NCI-H2081 treated with DMSO at 0.1 percent for 48 hours (cell line): ENCODE measurements around the gene TNFRSF17.
A peak's percentile ranks its signal among the peaks of the same experiment; 100 is the strongest.
"Not testable (repeated sequence)": the region's sequence is repeated elsewhere in the genome, so short reads cannot be mapped to it uniquely, and the experiment has no call there.

Source experiments
- DNase-seq: peaks from one replicate; lab custom pipeline; 2025; lab: John Stamatoyannopoulos, UW

TNFRSF17 gene

DNA sequence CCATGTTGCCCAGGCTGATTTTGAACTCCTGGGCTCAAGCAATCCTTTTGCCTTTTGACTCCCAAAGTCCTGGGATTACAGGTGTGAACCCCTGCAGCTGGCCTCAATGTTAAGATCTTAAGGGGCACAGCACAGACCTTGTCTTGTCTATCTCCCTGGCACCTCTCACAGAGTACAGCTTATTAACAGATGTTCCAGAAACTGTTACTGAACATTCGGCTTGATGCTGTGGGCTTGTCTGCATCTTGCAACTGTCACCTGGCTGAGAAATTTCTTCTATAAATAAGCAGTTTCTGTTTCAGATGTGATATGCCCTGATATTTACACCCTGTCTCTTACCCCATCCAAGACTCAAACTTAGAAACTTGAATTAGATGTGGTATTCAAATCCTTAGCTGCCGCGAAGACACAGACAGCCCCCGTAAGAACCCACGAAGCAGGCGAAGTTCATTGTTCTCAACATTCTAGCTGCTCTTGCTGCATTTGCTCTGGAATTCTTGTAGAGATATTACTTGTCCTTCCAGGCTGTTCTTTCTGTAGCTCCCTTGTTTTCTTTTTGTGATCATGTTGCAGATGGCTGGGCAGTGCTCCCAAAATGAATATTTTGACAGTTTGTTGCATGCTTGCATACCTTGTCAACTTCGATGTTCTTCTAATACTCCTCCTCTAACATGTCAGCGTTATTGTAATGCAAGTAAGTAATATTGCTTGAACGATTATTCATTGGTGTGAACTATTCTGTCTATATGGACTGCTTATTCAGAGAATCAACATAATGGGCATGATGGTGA is at the start of gene TNFRSF17:
Gene TNFRSF17, plus strand, starts transcription at position 450 of the 791 bp plus-strand sequence. Its CDS starts 115 bp downstream, at position 565.
- no peak for DNase-seq

DNA sequence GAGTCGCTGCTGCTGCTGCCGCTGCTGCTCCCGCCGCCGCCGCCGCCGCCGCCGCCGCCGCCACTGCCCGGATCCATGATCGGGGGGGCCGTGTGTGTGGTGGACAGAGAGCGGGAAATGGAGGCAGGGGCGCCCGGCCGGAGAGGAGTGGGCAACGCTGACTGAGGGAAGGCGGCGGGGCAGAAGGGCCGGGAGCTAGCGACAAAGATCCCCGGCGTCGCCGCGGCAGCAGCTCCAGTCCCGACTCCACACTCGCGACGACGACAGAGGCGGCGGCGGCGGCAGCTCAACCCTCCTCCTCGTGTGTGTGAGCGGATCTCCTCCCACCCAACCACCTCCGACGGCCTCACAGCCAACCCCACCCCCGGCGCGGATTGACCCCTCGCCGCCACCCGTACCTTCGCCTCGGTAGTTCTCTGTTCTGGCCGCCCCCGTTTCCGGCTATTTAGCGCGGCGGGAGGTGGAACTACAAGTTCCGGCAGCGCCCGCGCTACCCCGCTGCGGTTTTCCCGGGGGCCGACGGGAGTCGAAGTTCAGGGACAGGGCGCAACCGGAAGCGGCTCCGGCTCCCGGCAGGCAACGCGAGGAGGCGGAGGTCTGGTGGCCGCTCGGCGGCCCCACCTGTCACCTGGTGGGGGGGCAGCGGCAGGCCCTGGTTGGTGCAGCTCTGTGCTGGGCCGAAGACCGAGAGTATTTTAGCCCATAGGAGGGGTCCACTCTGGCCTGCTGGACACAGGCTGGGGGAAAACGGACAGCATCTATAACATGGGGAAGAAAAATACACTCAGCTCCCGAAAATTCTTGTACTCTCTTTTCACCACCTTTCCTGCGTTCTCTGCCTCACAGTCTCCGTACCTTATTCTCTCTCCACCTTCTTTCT is 49.1 kb upstream of the TNFRSF17 start, which contains the start of gene GSPT1:
Gene GSPT1, minus strand, starts transcription at position 313 of the 880 bp plus-strand sequence. Its CDS starts 236 bp downstream, at position 77.
- peak; percentile 83 for DNase-seq

DNA sequence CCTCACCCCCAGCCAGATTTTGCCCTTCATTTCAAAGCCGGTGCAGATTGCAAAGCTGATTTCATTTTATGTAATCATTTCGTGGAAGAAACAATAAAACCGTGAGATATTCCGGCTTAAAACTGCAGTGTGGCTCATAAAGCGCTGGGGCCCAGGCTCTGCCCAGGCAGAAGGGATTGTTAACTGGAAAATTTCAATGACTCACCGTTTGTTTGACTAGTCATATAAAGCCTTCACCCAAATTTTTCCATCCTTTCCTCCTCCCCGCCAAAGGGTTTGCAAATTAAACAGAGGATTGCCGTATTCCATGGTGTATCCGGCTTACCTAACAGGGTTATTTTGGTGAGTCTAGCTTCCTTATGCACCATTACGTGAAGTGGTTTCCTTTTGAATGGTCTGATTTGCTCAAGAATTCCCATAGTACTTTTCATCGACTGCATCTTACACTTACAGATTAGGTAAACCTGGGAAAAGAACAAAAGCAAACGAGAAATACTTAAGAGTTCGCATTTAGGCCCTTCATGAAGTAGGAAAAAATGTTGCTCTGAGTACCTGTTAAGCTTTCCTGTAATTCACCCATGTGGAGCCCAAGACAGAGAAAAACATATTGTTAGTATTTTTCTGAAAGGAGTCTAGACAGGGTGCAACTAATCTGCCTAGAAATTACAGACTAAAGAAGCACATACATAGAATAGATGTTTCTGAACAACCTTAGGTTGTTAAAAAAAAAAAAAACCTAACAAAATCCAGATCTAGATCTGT is 48.3 kb upstream of the TNFRSF17 start:
- DNase-seq, result peak; percentile 42

DNA sequence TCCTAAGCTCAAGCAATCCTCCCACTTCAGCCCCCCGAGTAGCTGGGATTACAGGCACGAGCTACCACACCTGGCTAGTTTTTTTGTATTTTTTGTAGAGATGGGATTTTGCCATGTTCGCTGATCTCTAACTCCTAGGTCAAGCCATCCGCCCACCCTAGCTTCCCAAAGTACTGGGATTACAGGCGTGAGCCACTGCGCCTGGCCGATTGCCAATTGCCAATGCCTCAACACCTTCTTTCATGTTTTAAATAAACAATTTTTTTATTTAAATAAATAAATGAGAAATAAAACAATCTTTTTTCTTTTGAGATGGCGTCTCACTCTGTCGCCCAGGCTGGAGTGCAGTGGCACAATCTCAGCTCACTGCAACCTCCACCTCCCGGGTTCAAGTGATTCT is 41.0 kb upstream of the TNFRSF17 start:
- not testable (repeated sequence) for DNase-seq

DNA sequence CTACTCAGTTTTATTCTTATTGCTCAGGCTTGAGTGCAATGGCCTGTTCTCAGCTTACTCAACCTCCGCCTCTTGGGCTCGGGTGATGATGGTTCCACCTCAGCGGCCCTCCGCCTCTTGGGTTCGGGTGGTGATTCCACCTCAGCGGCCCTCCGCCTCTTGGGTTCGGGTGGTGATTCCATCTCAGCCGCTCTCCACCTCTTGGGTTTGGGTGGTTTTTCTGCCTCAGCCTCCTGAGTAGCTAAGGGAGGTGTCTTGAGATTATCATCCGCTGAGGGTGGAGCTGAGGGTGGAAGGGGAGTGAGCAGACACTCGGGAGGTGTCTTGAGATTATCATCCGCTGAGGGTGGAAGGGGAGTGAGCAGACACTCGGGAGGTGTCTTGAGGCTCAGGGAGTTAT is 37.7 kb upstream of the TNFRSF17 start:
- not testable (repeated sequence) for DNase-seq

DNA sequence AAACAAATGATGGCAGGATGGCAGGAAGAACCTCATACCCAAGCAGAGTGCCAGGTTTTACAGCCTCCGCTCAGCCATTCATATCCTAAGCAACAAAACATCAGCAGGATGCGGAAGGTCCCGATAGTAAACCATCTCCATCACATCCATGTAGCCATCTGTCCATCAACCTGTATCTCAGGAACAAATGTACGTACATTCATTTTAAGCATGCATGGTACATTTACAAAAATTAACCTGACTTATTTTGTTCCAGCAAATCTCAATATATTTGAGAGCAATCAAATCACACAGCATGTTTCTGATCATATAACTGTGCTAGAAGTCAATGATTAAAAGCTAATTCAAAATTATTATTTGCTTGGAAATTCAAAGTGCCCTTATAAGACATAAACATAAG is 23.1 kb upstream of the TNFRSF17 start, which contains the start of gene NPIPB2:
Gene NPIPB2, minus strand, starts transcription at position 101 of the 400 bp plus-strand sequence. Its CDS starts 0 bp downstream, at position 101.
- not testable (repeated sequence) for DNase-seq

DNA sequence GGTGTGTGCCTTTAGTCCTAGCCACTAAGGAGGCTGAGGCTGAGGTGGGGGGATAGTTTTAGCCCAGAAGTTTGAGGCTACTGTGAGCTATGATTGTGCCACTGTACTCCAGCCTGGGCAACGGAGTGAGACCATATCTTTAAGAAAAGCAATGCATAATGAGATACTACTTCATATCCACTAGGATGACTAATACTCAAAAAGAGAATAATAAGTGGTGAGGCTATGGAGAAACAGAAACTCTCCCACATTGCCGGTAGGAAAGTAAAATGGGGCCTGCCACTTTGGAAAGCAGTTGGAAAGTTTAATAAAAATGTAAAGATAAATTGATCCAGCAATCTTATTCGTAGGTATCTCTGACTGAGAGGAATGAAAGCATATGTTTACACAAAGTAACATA is 18.6 kb upstream of the TNFRSF17 start:
- no peak for DNase-seq

DNA sequence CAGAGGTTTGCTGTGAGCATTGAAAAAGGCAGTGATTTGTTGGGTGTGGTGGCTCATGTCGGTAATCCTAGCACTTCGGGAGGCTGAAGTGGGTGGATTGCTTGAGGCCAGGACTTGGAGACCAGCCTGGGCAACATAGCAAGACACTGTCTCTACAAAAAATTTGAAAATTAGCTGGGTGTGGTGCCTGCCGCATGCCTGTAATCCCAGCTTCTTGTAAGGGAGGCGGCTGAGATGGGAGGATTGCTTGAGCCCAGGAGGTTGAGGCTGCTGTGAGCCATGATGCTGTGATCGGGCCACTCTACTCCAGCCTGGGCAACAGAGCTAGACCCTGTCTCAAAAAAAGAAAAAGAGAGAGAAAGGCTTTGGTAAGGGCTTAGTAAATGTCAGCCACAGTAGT is 16.2 kb upstream of the TNFRSF17 start:
- no peak for DNase-seq

DNA sequence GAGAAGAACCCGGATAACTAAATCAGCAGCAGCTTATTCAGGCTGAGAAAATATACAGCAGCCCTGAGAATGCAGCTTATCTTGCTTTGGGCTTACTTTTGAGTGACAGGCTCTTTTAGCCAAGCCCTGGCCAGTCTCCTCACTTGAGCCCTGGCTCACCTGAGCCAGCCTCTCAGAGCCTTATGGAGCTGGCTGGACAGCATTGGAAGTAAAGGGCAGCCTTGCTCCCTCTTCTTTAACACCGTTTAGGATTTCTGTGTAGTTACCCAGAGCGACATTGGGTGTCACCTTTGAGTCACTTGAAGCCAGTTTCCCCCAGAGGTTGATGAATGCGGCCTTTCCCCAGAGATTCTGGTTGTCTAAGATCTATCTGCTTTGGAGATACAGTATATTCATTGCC is 15.5 kb upstream of the TNFRSF17 start:
- DNase-seq, result no peak

DNA sequence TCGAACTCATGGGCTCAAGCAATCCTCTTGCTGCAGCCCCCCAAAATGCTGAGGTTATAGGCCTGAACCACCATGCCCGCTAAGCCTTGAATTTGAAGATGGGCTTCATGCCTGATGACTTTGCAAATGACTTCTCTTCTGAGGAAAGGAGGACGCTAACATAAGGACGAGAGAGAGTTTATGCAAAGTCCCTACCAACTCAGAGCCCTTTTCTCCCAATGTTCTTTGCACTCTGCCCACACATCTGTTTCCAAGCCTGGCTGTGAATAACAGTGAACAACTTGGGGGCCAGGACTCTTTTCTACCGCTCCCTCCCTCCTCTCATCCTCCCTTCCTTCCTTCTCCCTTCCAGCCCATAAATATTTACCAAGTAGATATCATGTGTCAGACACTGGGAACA is 14.6 kb upstream of the TNFRSF17 start:
- DNase-seq, result no peak

DNA sequence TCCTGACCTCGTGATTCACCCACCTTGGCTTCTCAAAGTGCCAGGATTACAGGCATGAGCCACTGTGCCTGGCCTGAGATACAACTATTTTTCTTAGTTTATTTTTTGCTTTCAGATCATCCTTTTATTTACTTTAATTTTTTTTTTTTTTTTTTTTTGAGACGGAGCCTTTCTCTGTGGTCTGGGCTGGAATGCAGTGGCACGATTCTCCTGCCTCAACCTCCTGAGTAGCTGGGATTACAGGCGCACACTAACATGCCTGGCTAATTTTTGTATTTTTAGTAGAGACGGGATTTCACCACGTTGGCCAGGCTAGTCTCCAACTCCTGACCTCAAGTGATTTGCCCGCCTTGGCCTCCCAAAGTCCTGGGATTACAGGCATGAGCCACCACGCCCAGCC is 11.4 kb upstream of the TNFRSF17 start:
- DNase-seq, result not testable (repeated sequence)

DNA sequence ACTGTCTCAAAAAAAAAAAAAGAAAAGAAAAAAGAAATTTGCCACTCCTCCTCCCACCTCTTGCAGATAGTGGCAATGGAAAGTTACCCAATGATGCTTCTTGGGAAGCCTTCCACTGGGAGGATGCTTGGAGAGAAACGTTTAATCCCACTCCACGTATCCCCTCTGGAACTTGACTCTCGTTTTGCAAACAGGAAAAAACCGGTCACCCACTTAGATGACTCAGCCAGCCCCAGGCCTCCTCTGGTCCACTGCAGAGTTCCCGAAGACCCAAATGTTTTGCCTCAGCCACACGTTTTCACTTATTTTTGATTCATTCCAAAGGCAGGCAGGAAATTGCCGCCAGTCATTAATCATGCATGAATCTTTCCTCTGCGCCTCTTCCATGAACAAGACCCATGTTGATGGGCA is 9.3 kb upstream of the TNFRSF17 start:
- no peak for DNase-seq

DNA sequence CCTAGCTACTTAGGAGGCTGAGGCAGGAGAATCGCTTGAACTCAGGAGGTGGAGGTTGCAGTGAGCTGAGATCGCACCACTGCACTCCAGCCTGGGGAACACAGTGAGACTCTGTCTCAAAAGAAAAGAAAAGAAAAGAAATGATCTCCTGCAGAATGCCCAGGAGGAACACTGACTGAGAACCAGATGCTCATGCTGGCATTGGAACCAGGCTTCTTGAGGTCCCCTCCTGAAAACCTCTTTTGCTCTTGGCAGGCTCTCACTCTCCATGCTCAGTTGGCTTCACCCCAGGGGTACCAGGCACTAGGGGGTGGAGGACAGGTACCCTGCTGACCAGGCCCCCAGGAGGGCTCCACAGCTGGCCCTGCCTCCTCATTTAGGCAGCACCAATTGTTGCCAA is 8.5 kb upstream of the TNFRSF17 start:
- no peak for DNase-seq

DNA sequence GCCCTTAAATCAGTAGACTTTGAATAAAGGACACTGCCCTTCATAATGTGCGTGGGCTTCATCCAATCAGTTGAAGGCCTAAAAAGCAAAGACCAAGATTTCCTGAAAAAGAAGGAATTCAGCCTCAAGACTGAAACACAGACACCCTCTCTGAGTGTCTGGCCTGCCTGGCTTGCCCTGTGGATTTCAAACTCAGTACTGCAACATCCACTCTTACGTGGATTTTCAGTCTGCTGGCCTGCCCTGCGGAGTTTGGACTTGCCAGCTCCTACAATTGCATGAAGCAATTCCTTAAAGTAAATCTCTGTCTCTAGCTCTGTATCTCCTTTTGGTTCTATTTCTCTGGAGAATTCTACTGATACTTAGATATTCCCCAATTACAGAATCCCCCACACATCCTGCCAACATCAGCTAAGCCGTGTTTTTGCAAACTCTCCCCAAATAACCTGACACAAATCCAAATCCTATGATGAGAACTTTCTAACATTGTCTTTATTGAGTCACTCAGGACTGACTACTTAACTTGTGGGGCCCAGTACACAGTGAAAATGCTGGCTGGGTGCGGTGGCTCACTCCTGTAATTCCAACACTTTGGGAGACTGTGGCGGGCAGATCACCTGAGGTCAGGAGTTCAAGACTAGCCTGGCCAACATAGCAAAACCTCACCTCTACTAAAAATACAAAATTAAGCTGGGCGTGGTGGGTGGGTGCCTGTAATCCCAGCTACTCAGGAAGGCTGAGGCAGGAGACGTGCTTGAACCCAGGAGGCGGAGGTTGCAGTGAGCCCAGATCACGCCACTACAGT is 7.2 kb upstream of the TNFRSF17 start:
- no peak for DNase-seq

DNA sequence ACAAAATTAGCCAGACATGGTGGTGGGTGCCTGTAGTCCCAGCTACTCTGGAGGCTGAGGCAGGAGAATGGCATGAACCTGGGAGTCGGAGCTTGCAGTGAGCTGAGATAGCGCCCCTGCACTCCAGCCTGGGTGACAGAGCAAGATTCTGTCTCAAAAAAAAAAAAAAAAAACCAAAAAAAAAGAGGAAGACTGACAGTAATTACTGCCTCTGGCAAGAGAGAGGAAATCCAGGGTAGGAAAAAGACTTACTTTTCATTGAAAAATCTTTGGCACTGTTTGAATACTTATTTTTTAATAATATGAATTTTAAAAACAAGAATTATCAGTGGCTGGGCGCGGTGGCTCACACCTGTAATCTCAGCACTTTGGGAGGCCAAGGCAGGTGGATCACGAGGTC is 2.6 kb upstream of the TNFRSF17 start:
- not testable (repeated sequence) for DNase-seq

DNA sequence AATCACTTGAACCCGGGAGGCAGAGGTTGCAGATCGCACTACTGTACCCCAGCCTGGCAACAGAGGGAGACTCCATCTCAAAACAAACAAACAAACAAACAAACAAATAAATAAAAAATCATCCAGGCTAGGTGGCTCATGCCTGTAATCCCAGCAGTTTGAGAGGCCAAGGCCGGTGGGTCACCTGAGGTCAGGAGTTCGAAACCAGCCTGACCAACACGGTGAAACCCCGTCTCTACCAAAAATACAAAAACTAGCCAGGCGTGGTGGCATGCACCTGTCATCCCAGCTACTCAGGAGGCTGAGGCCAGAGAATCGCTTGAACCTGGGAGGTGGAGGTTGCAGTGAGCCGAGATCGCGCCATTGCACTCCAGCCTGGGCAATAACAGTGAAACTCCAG is 2.0 kb upstream of the TNFRSF17 start:
- not testable (repeated sequence) for DNase-seq

DNA sequence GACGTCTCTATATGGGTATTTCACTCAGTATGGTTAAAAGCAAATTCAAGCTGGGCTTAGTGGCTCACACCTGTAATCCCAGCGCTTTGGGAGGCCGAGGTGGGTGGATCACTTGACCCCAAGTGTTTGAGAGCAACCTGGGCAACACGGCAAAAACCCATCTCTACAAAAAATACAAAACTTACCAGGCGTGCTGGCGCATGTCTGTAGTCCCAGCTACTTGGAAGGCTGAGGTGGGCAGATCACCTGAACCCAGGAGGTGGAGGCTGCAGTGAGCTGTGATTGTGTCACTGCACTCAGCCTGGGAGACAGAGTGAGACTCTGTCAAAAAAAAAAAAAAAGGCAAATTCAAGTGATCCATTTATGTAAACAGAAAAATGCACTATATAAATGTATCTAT is 1.3 kb upstream of the TNFRSF17 start:
- no peak for DNase-seq

DNA sequence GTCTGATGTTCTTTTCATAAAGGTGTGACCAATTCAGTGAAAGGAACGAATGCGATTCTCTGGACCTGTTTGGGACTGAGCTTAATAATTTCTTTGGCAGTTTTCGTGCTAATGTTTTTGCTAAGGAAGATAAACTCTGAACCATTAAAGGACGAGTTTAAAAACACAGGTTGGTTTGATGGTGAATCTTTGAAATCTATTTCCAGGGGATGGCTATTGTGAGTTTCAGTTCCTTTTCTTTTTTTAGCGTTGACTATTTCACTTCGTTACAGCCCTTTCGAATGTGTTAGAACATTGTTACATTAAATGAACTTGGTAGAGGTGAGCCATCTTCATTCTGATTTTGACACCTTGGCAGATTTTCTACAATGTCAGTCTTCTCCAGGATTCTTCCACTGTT is 1.2 kb downstream of the TNFRSF17 start:
- no peak for DNase-seq

DNA sequence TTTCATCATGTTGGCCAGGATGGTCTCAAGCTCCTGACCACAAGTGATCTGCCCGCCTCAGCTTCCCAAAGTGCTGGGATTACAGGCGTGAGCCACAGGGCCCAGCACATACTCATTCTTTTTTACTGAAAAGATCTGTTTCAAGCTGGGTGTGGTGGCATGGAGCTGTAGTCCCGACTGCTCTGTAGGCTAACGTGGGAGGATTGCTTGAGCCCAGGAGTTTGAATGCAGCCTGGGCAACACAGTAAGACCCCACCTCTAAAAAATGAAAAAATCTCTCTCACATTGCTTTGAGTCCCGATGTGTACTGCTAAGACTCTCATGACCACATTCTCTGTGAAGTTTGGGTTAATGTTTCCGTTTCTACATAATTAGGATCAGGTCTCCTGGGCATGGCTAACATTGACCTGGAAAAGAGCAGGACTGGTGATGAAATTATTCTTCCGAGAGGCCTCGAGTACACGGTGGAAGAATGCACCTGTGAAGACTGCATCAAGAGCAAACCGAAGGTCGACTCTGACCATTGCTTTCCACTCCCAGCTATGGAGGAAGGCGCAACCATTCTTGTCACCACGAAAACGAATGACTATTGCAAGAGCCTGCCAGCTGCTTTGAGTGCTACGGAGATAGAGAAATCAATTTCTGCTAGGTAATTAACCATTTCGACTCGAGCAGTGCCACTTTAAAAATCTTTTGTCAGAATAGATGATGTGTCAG is 2.3 kb downstream of the TNFRSF17 start:
- DNase-seq, result no peak

DNA sequence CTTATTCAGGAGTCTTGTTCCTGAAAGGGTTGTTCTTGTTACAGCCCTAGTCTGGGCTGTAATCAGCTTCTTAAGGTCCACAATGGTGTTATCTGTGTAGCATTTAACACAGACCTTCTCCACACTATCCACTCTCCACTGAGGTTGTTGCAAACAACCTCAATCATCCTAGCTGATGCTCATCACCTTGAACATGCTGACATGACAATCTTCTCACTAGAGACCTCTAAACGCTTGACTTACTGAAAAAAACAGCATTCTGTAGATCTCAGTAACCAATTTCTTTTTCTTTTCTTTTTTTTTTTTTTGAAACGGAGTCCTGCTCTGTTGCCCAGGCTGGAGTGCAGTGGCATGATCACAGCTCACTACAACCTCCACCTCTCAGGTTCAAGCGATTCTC is 3.6 kb downstream of the TNFRSF17 start:
- DNase-seq, result no peak
